WI38 (cell line): Measurements from ENCODE around the gene GIGYF2.
"Not testable (repeated sequence)": the region's sequence is repeated elsewhere in the genome, so short reads cannot be mapped to it uniquely, and the experiment has no call there.

Experiments used
- H3K4me3 ChIP-seq: 2 replicates; pipeline ENCODE4 v1.5.1; 2011; ENCODE audit warnings: low read depth, mild to moderate bottlenecking, control low read depth, low read length
- TF ChIP-seq, protein P1 (sequence below): IDR thresholded peaks from 2 replicates; pipeline ENCODE4 v1.5.1; 2012; ENCODE audit warnings: low read depth, mild to moderate bottlenecking, control low read depth, low read length

GIGYF2 gene

GRCh38 chr2:232675381-232675780 is 21.8 kb upstream of the GIGYF2 start:
- H3K4me3 ChIP-seq = no peak overlapping the region
- TF ChIP-seq, protein P1, sequence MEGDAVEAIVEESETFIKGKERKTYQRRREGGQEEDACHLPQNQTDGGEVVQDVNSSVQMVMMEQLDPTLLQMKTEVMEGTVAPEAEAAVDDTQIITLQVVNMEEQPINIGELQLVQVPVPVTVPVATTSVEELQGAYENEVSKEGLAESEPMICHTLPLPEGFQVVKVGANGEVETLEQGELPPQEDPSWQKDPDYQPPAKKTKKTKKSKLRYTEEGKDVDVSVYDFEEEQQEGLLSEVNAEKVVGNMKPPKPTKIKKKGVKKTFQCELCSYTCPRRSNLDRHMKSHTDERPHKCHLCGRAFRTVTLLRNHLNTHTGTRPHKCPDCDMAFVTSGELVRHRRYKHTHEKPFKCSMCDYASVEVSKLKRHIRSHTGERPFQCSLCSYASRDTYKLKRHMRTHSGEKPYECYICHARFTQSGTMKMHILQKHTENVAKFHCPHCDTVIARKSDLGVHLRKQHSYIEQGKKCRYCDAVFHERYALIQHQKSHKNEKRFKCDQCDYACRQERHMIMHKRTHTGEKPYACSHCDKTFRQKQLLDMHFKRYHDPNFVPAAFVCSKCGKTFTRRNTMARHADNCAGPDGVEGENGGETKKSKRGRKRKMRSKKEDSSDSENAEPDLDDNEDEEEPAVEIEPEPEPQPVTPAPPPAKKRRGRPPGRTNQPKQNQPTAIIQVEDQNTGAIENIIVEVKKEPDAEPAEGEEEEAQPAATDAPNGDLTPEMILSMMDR = no peak

DNA sequence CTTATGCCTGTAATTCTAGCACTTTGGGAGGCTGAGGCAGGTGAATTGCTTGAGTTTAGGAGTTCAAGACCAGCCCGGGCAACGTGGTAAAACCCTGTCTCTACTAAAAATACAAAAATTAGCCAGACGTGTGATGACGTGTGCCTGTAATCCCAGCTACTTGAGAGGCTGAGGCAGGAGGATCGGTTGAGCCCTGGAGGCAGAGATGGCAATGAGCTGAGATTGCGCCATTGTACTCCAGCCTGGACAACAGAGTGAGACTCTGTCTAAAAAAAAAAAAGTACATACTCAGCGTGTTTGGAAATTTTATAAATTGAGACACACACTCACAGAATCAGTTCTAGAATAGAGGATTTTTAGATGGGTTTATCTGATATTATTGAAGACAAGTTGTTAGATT is 17.1 kb upstream of the GIGYF2 start:
- TF ChIP-seq, protein P1 = no peak
- H3K4me3 ChIP-seq = no peak overlapping the region

GRCh38 chr2:232681527-232681926 is 15.6 kb upstream of the GIGYF2 start:
- no peak overlapping the region for H3K4me3 ChIP-seq
- TF ChIP-seq, protein P1 = no peak

DNA sequence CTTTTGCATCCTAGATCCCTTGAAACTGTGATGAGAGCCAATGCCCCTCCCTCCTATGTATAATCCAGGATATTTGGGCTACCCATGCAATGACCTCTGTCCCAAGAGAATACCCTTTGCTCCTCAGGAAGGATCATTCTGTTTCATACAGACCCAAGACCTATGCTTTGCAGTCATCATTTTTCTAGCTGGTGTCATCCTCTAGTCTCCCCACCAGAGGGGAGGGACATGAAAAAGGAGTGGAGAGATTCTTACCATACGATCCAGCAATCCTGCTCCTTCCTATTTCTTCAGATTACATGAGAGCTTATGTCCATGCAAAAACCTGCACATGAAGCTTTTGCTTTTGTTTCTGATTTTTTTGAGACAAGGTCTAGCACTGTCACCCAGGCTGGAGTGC is 13.8 kb upstream of the GIGYF2 start:
- TF ChIP-seq, protein P1 = no peak

GRCh38 chr2:232685391-232685790 is 11.7 kb upstream of the GIGYF2 start:
- not testable (repeated sequence) for H3K4me3 ChIP-seq

More for the DNA sequence above, 13.8 kb upstream of the GIGYF2 start:
- H3K4me3 ChIP-seq = no peak overlapping the region

GRCh38 chr2:232687382-232688160 is 9.6 kb upstream of the GIGYF2 start:
- TF ChIP-seq, protein P1 = no peak

GRCh38 chr2:232688201-232688600 is 8.9 kb upstream of the GIGYF2 start:
- TF ChIP-seq, protein P1 = no peak

More at GRCh38 chr2:232687382-232688160, 9.6 kb upstream of the GIGYF2 start:
- no peak overlapping the region for H3K4me3 ChIP-seq

More at GRCh38 chr2:232688201-232688600, 8.9 kb upstream of the GIGYF2 start:
- H3K4me3 ChIP-seq = no peak overlapping the region
